Measurements from ENCODE around the gene COMMD7. TPM values are rescaled to one million over a fixed set of nuclear protein-coding genes. Genes with fewer than 3 reads are reported as not detected.

COMMD7 gene
- total and polyA plus RNA-seq, 9 of the 15 experiments (the other 6 are each of a cell fraction or from before 2014, with no cell fraction given), result 11.9 to 69.1 (median 34.7) TPM

GRCh38 chr20:32681175-32682084 is 61.8 kb downstream of the COMMD7 start (continued):
- TF ChIP-seq ZNF518B (CRISPR knock-in tag; IDR thresholded peaks at IDR 0.05) (no peak), ZNF57 (CRISPR knock-in tag; IDR thresholded peaks at IDR 0.05) (no peak), THAP7 (CRISPR knock-in tag; IDR thresholded peaks at IDR 0.05) (no peak), NELFE (IDR thresholded peaks at IDR 0.05; ENCODE audit: insufficient read depth, insufficient read length) (no peak), YY1 (IDR thresholded peaks at IDR 0.05; ENCODE audit: borderline replicate concordance in 1 of 3, control insufficient read depth in 1 of 3, extremely low read depth in 1 of 3, insufficient read depth in 3 of 3, insufficient read length in 1 of 3, insufficient replicate concordance in 2 of 3, low read depth in 1 of 3, low read length in 2 of 3) (peak in 1 of 3 experiments; percentile 34), TAF1 (IDR thresholded peaks at IDR 0.05; ENCODE audit: control insufficient read depth, extremely low read depth, insufficient read depth, low read length, severe bottlenecking) (peak; percentile 45), DPF2 (IDR thresholded peaks at IDR 0.05) (peak; percentile 95), ELF4 (CRISPR knock-in tag; IDR thresholded peaks at IDR 0.05) (no peak), ASH1L (IDR thresholded peaks at IDR 0.05; ENCODE audit: borderline replicate concordance, low read depth, partially characterized antibody) (no peak), ZNF655 (CRISPR knock-in tag; IDR thresholded peaks at IDR 0.05) (no peak), SNIP1 (IDR thresholded peaks at IDR 0.05; ENCODE audit: low read depth) (no peak), MCM7 (IDR thresholded peaks at IDR 0.05) (no peak), MTA1 (IDR thresholded peaks at IDR 0.05; ENCODE audit: borderline replicate concordance) (no peak; the same call in 1 of the 2 replicates), ZNF217 (CRISPR knock-in tag; IDR thresholded peaks at IDR 0.05) (no peak)
- TF ChIP-seq, protein P1, sequence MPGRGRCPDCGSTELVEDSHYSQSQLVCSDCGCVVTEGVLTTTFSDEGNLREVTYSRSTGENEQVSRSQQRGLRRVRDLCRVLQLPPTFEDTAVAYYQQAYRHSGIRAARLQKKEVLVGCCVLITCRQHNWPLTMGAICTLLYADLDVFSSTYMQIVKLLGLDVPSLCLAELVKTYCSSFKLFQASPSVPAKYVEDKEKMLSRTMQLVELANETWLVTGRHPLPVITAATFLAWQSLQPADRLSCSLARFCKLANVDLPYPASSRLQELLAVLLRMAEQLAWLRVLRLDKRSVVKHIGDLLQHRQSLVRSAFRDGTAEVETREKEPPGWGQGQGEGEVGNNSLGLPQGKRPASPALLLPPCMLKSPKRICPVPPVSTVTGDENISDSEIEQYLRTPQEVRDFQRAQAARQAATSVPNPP (IDR thresholded peaks at IDR 0.05; ENCODE audit: borderline replicate concordance, insufficient read depth, insufficient read length), result no peak
- TF ChIP-seq, protein P2, sequence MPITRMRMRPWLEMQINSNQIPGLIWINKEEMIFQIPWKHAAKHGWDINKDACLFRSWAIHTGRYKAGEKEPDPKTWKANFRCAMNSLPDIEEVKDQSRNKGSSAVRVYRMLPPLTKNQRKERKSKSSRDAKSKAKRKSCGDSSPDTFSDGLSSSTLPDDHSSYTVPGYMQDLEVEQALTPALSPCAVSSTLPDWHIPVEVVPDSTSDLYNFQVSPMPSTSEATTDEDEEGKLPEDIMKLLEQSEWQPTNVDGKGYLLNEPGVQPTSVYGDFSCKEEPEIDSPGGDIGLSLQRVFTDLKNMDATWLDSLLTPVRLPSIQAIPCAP (CRISPR knock-in tag; IDR thresholded peaks at IDR 0.05; ENCODE audit: borderline replicate concordance), result no peak
- TF ChIP-seq, protein P3, sequence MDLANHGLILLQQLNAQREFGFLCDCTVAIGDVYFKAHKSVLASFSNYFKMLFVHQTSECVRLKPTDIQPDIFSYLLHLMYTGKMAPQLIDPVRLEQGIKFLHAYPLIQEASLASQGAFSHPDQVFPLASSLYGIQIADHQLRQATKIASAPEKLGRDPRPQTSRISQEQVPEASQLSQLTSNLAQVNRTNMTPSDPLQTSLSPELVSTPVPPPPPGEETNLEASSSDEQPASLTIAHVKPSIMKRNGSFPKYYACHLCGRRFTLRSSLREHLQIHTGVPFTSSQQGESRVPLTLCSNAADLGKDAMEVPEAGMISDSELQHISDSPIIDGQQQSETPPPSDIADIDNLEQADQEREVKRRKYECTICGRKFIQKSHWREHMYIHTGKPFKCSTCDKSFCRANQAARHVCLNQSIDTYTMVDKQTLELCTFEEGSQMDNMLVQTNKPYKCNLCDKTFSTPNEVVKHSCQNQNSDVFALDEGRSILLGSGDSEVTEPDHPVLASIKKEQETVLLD (IDR thresholded peaks at IDR 0.05), result peak; percentile 67; the same call in 1 of the 2 replicates
